NK-92 (cell line): ENCODE data around the gene IL4I1.

Experiments used
- DNase-seq: peaks from one replicate; lab custom pipeline; 2025; ENCODE audit not compliant: unreplicated experiment; lab: John Stamatoyannopoulos, UW

The IL4I1 gene

GRCh38 chr19:49866933-49867782 is 29.5 kb downstream of the IL4I1 start, which contains the start of gene PNKP:
PNKP (minus strand) TSS chr19:49867576; CDS start chr19:49867204, 372 bp downstream.
- peak; percentile 68 for DNase-seq

- DNase-seq = no peak
Measured at GRCh38 chr19:49864890-49865289, 31.8 kb downstream of the IL4I1 start.

- no peak for DNase-seq
Measured at GRCh38 chr19:49863935-49864320, 32.8 kb downstream of the IL4I1 start.

- no peak for DNase-seq
Measured at GRCh38 chr19:49863254-49863934, 33.3 kb downstream of the IL4I1 start.

- no peak for DNase-seq
Measured at GRCh38 chr19:49862391-49863253, 34.1 kb downstream of the IL4I1 start.

- DNase-seq = no peak
Measured at GRCh38 chr19:49861541-49862378, 34.9 kb downstream of the IL4I1 start.

- no peak for DNase-seq
Measured at GRCh38 chr19:49861107-49861506, 35.6 kb downstream of the IL4I1 start.

- DNase-seq = no peak
Measured at GRCh38 chr19:49860336-49861102, 36.2 kb downstream of the IL4I1 start.

- no peak for DNase-seq
Measured at GRCh38 chr19:49859682-49860335, 36.9 kb downstream of the IL4I1 start.

- no peak for DNase-seq
Measured at GRCh38 chr19:49858088-49858985, 38.4 kb downstream of the IL4I1 start.

- DNase-seq = no peak
Measured at GRCh38 chr19:49857838-49858087, 38.9 kb downstream of the IL4I1 start.

GRCh38 chr19:49857061-49857837 is 39.4 kb downstream of the IL4I1 start:
- no peak for DNase-seq

GRCh38 chr19:49856574-49857021 is 40.1 kb downstream of the IL4I1 start:
- DNase-seq = no peak

- DNase-seq = no peak
Measured at GRCh38 chr19:49855676-49856573, 40.8 kb downstream of the IL4I1 start.

- DNase-seq = no peak
Measured at GRCh38 chr19:49855277-49855675, 41.4 kb downstream of the IL4I1 start.

- DNase-seq = no peak
Measured at GRCh38 chr19:49854378-49855263, 42.1 kb downstream of the IL4I1 start.
